NCI-H1417 (cell line): ENCODE measurements around the gene CPSF4.
"Not testable (repeated sequence)": the region's sequence is repeated elsewhere in the genome, so short reads cannot be mapped to it uniquely, and the experiment has no call there.

ENCODE experiments used
- DNase-seq, 3 experiments: peaks; one replicate each; lab custom pipeline; 2025; lab: John Stamatoyannopoulos, UW

The CPSF4 gene

DNA sequence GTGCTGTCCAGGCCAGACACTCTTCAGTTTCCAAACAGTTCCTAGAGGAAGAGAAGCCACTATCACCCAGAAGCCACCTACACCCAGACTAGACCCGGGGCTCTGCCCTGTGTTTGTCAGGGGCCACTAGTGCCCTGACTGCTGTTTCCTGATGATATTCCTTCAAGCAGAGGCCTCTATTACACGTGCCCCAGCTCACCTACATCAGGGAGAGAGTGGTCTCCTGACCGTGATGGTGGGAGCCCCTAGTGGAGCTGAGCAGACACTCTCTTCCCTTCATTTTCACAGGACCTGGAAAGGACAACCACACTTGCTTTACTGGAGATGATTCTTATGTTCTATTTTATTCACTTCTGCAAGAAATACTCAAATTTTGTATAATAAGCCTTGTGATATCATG, 52.1 kb downstream of the CPSF4 start:
- no peak for DNase-seq

DNA sequence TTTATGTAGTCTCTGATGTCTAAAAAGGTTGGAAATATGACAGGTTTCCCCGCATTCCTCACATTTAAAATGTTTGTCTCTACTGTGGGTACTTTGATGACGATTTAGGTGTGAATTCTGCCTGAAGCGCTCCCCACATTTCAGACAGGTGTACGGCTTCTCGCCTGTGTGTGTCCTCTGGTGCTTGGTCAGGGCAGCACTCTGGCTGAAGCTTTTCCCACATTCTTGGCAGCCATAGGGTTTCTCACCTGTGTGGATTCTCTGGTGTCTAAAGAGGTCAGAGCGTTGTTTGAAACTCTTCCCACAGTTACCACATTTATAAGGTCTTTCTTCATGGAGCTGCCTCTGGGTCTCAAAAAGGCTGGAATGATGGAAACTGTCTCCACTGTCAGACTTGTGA, 55.1 kb downstream of the CPSF4 start:
- no peak for DNase-seq

DNA sequence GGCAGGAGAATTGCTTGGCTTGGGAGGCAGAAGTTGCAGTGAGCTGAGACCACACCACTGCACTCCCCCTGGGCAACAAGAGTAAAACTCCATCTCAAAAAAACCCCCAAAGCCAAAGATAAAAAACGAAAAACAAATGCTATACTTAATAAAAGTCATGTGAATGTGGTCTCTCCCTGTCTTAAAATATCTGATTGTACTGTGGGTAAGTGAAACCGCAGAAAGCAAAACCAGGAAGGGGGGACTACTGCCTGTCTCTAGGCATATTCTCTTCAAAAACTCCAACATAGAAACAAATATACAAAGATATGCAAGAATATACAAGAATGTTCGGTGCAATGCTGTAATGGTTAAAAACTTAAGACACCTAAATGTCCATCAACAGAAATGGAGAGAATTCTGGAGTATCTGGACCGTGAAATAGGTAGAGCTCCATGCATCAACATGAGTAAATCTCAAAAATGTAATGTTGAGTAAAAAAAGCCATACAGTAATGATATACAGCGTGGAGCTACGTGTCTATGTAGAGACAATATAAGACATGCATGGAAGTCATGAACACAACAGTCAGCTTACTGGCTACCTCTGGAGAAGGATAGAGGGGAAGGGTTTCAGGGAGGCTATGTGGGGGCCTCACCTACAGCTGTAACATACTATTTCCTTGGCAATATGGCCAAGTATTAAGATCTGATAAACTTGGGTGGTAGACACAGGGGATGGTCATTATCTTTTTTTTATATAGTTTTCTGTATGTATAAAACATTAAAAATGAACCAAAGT, 59.2 kb downstream of the CPSF4 start:
- DNase-seq, result no peak

DNA sequence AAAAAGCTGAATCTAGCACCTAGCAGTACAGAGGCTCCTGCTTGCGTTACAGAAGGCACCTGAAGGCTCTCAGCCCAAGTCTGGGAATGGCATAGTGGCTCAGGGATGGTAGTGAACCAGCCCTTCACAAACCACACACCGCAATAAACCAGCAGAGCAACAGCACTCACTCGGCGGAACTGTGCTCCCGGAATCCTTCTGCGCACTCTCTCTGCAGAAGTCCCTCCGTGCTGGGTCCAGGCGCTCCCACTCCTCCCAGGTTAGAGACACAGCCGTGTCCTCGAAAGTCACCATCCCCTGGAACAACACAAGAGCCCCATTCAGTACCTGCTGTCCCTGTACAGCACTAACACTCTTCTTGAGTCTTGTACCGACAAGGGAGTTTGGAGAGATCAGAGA, 59.8 kb downstream of the CPSF4 start:
- DNase-seq, result no peak

DNA sequence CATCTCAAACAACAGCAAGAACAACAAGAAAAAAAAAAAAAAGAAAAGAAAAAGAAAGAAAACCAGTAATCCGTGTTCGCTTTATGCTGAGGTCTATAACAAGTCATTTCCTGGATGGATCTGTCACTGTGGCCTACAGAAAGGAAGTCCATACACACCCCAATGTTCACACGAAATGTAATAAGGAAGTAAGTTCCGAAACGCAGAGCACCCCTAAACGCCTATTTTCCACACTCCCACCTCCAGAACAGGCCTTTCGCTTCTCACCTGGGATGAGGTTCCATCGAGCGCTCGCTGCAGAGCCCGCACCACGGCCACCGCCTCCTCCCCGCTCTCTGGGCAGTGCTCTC, 60.6 kb downstream of the CPSF4 start:
- no peak for DNase-seq

DNA sequence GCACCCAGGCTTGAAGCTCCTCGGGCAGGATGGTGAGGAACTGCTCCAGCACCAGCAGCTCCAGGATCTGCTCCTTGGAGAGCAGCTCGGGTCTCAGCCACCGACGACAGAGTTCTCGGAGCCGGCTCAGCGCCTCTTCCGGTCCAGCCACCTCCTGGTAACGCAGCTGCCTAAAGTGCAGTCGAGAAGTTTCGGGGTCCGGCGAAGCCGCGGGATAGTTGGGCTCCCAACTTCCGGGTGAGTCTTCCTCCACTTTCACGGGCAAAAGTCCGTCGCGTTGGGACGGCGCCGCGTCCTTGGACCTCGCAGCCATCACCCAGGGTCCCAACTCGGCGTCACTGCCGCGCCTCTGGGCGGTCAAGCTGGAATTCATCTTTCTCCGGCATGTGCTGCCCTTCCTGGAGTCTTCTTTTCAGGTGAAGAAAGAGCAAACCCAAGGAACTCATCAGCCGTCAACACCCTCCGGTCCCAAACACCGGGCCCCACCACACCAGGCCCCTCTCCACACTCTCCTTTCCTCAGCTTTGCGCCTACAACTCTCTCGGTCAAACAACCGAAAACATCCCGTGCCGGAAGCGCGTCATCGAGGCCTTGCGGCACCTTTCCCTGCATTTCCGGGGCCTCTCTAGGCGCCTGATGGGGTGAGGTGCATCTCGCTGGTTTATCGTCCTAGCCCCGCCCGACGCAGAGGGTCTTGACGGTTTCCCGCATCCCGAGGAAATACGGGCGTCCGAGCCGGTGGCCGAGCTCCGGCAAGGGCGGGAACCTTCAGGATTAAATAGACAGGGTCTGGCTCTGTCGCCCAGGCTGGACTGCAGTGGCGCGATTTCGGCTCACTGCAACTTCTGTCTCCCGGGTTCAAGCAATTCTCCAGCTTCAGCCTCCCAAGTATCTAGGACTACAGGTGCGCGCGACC, 61.2 kb downstream of the CPSF4 start, which contains the start of gene ZNF394:
Gene ZNF394 (minus strand): TSS at position 561 of the 916 bp plus-strand sequence. CDS start 188 bp downstream, at position 373.
- DNase-seq, result peak; percentile 94 to 96 (median 96)

DNA sequence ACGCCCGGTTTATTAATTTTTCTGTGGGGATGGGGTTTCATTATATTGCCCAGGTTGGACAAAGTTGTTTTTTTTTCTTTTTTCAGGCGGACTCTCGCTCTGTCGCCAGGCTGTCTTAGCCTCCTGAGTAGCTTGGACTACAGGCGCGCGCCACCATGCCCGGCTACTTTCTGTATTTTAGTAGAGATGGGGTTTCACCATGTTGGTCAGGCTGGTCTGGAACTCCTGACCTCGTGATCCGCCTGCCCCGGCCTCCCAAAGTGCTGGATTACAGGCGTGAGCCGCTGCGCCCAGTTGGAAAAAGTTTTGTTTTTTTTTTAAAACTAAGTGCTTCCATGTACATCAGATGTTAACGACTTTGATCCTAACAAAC, 61.9 kb downstream of the CPSF4 start:
- DNase-seq, result no peak

DNA sequence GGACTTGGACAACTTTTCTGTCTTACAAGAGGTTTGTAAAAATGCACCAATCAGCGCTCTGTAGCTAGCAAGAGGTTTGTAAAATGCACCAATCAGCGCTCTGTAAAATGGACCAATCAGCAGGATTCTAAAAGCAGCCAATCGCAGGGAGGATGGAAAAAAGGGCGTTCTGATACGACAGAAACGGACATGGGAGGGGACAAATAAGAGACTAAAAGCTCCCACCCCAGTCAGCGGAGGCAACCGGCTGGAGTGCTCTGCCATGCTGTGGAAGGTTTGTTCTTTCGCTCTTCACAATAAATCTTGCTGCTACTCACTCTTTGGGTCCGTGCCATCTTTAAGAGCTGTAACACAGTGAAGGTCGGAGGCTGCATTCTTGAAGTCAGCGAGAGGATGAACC, 62.5 kb downstream of the CPSF4 start:
- DNase-seq, result not testable (repeated sequence)

DNA sequence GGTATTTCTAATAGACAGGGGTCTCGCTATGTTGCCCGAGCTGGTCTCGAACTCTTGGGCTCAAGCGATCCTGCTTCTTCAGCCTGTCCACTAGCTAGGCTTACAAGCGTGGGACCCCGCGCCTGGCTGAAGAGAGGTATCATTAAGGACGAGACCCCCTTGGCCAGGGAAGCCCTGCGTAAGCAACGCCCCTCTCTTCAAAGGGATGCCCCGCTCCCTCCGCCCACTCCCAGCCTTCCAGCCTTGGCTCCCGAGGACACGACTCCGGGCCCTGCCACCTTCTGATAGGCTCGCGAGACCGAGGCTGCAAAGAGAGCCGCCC, 65.5 kb downstream of the CPSF4 start:
- DNase-seq, result no peak

DNA sequence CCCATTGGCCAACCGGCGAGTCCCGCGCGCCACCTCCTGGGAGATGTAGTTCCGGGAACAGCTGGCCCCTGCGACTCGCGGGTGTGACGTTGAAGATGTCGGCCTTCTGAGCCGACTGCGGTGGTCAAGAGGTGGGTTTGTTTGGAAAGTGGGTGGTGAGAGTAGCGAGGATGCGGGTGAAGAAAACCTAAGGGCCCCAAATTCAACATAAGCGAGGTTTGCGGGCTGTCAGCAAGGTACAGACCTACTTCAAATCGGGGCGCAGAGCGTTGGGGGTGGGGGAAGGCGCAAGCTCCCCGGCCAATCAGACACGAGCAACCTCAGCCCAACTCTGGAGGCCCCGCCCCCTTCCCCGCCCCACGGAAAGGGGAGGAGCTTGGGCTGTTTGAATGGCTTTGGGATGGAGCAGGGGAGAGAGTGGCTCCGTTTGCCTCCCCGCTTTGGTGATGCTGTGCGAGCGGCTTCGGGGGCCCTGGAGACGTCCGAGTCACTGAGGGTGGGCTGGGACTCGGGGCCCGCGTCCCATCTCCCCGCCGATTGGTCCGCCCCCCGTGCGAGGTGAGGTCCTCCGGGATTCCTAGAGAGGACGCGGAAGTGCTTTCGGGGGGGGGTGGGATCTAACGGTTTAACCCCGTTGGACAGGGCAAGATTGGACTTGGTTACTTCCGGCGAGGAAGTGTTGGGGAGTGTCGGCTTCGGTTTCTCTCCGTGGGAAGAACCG, 66.0 kb downstream of the CPSF4 start, which contains the start of gene ZKSCAN5:
Gene ZKSCAN5 (plus strand): TSS at position 60 of the 721 bp plus-strand sequence. CDS start 1,383 bp downstream, outside the sequence.
- DNase-seq, result peak; percentile 98 to 99 (median 99)

DNA sequence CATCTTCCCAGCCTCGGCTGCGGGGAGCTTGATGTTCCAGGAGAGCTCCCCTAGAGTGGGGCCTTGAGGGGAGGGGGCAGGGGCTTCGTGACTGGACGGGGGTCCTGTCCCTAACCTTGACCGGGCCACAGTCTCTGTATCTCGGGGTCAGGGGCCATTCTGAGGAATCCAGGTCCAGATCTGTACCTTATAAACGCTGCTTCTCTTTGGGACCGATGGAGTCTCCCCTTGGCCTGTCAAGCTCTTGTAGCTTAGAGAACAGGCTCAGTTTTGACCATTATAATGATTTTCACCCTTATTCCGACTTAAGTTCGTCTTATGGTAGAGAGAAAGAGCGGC, 66.5 kb downstream of the CPSF4 start:
- DNase-seq, result no peak
